ENCODE results near the gene AUTS2.
A peak's percentile ranks its signal among the peaks of the same experiment; 100 is the strongest.

Gene AUTS2

GRCh38 chr7:70040970-70041766, 442.9 kb downstream of the AUTS2 start (continued):
- TF ChIP-seq ZBTB20 (tag by site-specific recombination; IDR thresholded peaks at IDR 0.05) (no peak), ZNF792 (tag by site-specific recombination; IDR thresholded peaks at IDR 0.05) (no peak), REPIN1 (tag by site-specific recombination; IDR thresholded peaks at IDR 0.05; ENCODE audit: low read depth) (no peak), EGR2 (tag by site-specific recombination; IDR thresholded peaks at IDR 0.05; ENCODE audit: low read depth) (no peak), ZBTB11 (tag by site-specific recombination; conservative IDR thresholded peaks at IDR 0.05; ENCODE audit: low read depth) (no peak), ZNF521 (tag by site-specific recombination; IDR thresholded peaks at IDR 0.05) (no peak), SCRT1 (tag by site-specific recombination; IDR thresholded peaks at IDR 0.05; ENCODE audit: borderline replicate concordance) (no peak), ZBTB44 (tag by site-specific recombination; IDR thresholded peaks at IDR 0.05) (0 out of 2 replicates have a peak, but pooled peaks have one; percentile 14), ZNF571 (tag by site-specific recombination; IDR thresholded peaks at IDR 0.05) (no peak), ZNF549 (tag by site-specific recombination; IDR thresholded peaks at IDR 0.05) (no peak), ZNF423 (tag by site-specific recombination; IDR thresholded peaks at IDR 0.05) (no peak), ZNF596 (tag by site-specific recombination; IDR thresholded peaks at IDR 0.05) (no peak), ZNF48 (tag by site-specific recombination; IDR thresholded peaks at IDR 0.05) (no peak), ZNF555 (tag by site-specific recombination; conservative IDR thresholded peaks at IDR 0.05) (no peak), ZNF785 (tag by site-specific recombination; IDR thresholded peaks at IDR 0.05) (no peak), OVOL3 (tag by site-specific recombination; IDR thresholded peaks at IDR 0.05) (no peak), ZNF391 (tag by site-specific recombination; IDR thresholded peaks at IDR 0.05; ENCODE audit: borderline replicate concordance, low read depth) (no peak), ZNF174 (tag by site-specific recombination; IDR thresholded peaks at IDR 0.05) (no peak), ZNF114 (tag by site-specific recombination; IDR thresholded peaks at IDR 0.05) (no peak), ZNF10 (tag by site-specific recombination; IDR thresholded peaks at IDR 0.05) (no peak), ZXDB (tag by site-specific recombination; IDR thresholded peaks at IDR 0.05) (peak; percentile 40; the same call in 1 of the 2 replicates), ZNF530 (tag by site-specific recombination; IDR thresholded peaks at IDR 0.05; ENCODE audit: low read depth) (no peak), ZBTB17 (tag by site-specific recombination; IDR thresholded peaks at IDR 0.05) (no peak), ZNF350 (tag by site-specific recombination; IDR thresholded peaks at IDR 0.05) (no peak), ZNF426 (tag by site-specific recombination; IDR thresholded peaks at IDR 0.05) (no peak), OSR2 (tag by site-specific recombination; IDR thresholded peaks at IDR 0.05) (0 out of 2 replicates have a peak, but pooled peaks have one; percentile 44), ZBTB48 (tag by site-specific recombination; IDR thresholded peaks at IDR 0.05) (no peak), SP2 (tag by site-specific recombination; IDR thresholded peaks at IDR 0.05) (no peak), ZNF670 (tag by site-specific recombination; IDR thresholded peaks at IDR 0.05; ENCODE audit: low read depth) (no peak), ZBTB1 (tag by site-specific recombination; IDR thresholded peaks at IDR 0.05) (no peak), ZNF626 (tag by site-specific recombination; IDR thresholded peaks at IDR 0.05) (no peak), KLF7 (tag by site-specific recombination; IDR thresholded peaks at IDR 0.05; ENCODE audit: borderline replicate concordance) (no peak)
- TF ChIP-seq, protein P1, sequence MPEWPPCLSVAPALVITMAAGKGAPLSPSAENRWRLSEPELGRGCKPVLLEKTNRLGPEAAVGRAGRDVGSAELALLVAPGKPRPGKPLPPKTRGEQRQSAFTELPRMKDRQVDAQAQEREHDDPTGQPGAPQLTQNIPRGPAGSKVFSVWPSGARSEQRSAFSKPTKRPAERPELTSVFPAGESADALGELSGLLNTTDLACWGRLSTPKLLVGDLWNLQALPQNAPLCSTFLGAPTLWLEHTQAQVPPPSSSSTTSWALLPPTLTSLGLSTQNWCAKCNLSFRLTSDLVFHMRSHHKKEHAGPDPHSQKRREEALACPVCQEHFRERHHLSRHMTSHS (tag by site-specific recombination; IDR thresholded peaks at IDR 0.05): no peak
